ENCODE data around the gene WASF3.

WASF3 gene

DNA sequence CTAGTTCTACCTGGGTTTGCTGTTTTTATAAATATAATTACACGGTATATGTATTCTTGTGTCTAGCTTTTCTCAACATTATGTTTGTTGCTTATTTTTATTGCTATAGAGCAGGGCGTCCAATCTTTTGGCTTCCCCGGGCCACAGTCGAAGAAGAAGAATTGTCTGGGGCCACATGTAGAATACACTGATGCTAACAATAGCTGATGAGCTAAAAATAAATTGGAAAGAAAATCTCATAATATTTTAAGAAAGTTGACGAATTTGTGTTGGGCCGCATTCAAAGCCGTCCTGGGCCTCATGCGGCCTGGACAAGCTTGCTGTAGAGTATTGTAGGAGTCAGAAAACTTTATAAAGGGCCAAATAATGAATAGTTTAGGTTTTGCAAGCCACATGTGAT, 169.2 kb downstream of the WASF3 start:
- H3K4me3 ChIP-seq (ENCODE audit: insufficient read depth in 1 of 2, low read depth in 1 of 2, low read length in 2 of 2), result no peak overlapping the region
- H3K4me2 ChIP-seq (ENCODE audit: low read length, poor library complexity, severe bottlenecking), result no peak overlapping the region
- no peaks in the 10 kb centered on the region for H3K36me3 ChIP-seq (ENCODE audit: control insufficient read depth in 1 of 2, insufficient read depth in 2 of 2, low read depth in 1 of 2, low read length in 2 of 2)
- no peak overlapping the region for H2BK5ac ChIP-seq (ENCODE audit: low read depth, low read length, poor library complexity, severe bottlenecking)
- peaks cover 5 to 13% of the 10 kb centered on the region in 2 experiments for H3K27me3 ChIP-seq (ENCODE audit: control insufficient read depth in 1 of 2, insufficient read depth in 1 of 2, low read length in 2 of 2)
- no peak overlapping the region for H3K27ac ChIP-seq (ENCODE audit: low read length, poor library complexity, severe bottlenecking)
- H3K23ac ChIP-seq (ENCODE audit: low read length in 2 of 2), result no peak overlapping the region
- no peak overlapping the region for H3K18ac ChIP-seq (ENCODE audit: low read depth in 1 of 2, low read length in 2 of 2)
- H2AK5ac ChIP-seq (ENCODE audit: low read length, severe bottlenecking), result no peak overlapping the region
- no peak overlapping the region for H3K14ac ChIP-seq (ENCODE audit: low read length in 2 of 2)
- H4K91ac ChIP-seq (ENCODE audit: low read length), result no peak overlapping the region
- no peak overlapping the region for H3K9ac ChIP-seq (ENCODE audit: low read length)
- H3K79me1 ChIP-seq (replicated peaks; ENCODE audit: low read length, poor library complexity, severe bottlenecking), result no peaks in the 10 kb centered on the region
- WGBS, result 91% methylated on average over 3 of the region's 8 CpGs
- H3K9me3 ChIP-seq (ENCODE audit: control insufficient read depth, low read length), result no peaks in the 10 kb centered on the region
- H2AFZ ChIP-seq (ENCODE audit: low read depth, low read length), result no peak overlapping the region
- H3K4ac ChIP-seq (ENCODE audit: low read depth in 1 of 2, low read length in 2 of 2), result no peak overlapping the region
- no peak overlapping the region for H2BK120ac ChIP-seq (ENCODE audit: low read depth, low read length)
- no peak overlapping the region for H4K8ac ChIP-seq (ENCODE audit: low read length)
- H2BK15ac ChIP-seq (ENCODE audit: low read depth, poor library complexity, severe bottlenecking), result no peak overlapping the region
- no peak for DNase-seq
- no peaks in the 10 kb centered on the region for H3K4me1 ChIP-seq (ENCODE audit: control insufficient read depth, insufficient read depth, low read depth, low read length)
- no peak overlapping the region for H2BK12ac ChIP-seq (ENCODE audit: low read length in 2 of 2)

DNA sequence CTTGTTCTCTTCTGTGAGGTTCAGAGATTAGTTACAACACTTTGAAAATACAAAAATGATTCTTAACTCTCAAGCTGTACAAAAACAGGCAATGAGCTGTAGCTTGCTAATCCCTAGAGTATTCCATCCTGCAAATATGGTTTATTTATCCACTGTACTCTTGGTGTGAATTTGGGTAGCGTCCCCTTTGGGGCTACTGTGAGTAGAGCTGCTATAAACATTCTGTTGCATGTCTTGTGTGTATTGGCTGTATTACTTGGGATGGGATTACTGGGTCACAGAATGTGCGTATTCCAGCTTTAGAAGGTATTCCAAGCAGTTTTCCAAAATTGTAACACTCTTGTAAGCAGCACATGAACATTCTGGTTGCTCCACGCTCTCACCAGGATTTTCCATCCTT, 169.6 kb downstream of the WASF3 start:
- Histone ChIP-seq H3K27me3 (ENCODE audit: control insufficient read depth in 1 of 2, insufficient read depth in 1 of 2, low read length in 2 of 2) (peaks cover 5 to 9% of the 10 kb centered on the region in 2 experiments), H2AK5ac (ENCODE audit: low read length, severe bottlenecking) (no peak overlapping the region), H3K4me3 (ENCODE audit: insufficient read depth in 1 of 2, low read depth in 1 of 2, low read length in 2 of 2) (no peak overlapping the region), H3K4me2 (ENCODE audit: low read length, poor library complexity, severe bottlenecking) (no peak overlapping the region), H2BK5ac (ENCODE audit: low read depth, low read length, poor library complexity, severe bottlenecking) (no peak overlapping the region), H3K14ac (ENCODE audit: low read length in 2 of 2) (no peak overlapping the region), H3K4ac (ENCODE audit: low read depth in 1 of 2, low read length in 2 of 2) (no peak overlapping the region), H3K18ac (ENCODE audit: low read depth in 1 of 2, low read length in 2 of 2) (no peak overlapping the region), H4K91ac (ENCODE audit: low read length) (no peak overlapping the region), H2BK120ac (ENCODE audit: low read depth, low read length) (no peak overlapping the region), H3K79me1 (replicated peaks; ENCODE audit: low read length, poor library complexity, severe bottlenecking) (no peaks in the 10 kb centered on the region), H2BK15ac (ENCODE audit: low read depth, poor library complexity, severe bottlenecking) (no peak overlapping the region), H3K9me3 (ENCODE audit: control insufficient read depth, low read length) (no peaks in the 10 kb centered on the region), H2BK12ac (ENCODE audit: low read length in 2 of 2) (no peak overlapping the region), H3K23ac (ENCODE audit: low read length in 2 of 2) (no peak overlapping the region), H4K8ac (ENCODE audit: low read length) (no peak overlapping the region), H3K9ac (ENCODE audit: low read length) (no peak overlapping the region), H3K36me3 (ENCODE audit: control insufficient read depth in 1 of 2, insufficient read depth in 2 of 2, low read depth in 1 of 2, low read length in 2 of 2) (no peaks in the 10 kb centered on the region), H3K27ac (ENCODE audit: low read length, poor library complexity, severe bottlenecking) (no peak overlapping the region), H2AFZ (ENCODE audit: low read depth, low read length) (no peak overlapping the region), H3K4me1 (ENCODE audit: control insufficient read depth, insufficient read depth, low read depth, low read length) (no peaks in the 10 kb centered on the region)
- no peak for DNase-seq
- WGBS, result 76% methylated on average over 3 of the region's 3 CpGs

GRCh38 chr13:26727633-26728032, 170.2 kb downstream of the WASF3 start:
- Histone ChIP-seq H4K8ac (ENCODE audit: low read length) (no peak overlapping the region), H3K36me3 (ENCODE audit: control insufficient read depth in 1 of 2, insufficient read depth in 2 of 2, low read depth in 1 of 2, low read length in 2 of 2) (no peaks in the 10 kb centered on the region), H3K27me3 (ENCODE audit: control insufficient read depth in 1 of 2, insufficient read depth in 1 of 2, low read length in 2 of 2) (peaks cover 5% of the 10 kb centered on the region in 2 experiments), H4K91ac (ENCODE audit: low read length) (no peak overlapping the region), H3K18ac (ENCODE audit: low read depth in 1 of 2, low read length in 2 of 2) (no peak overlapping the region), H3K4me3 (ENCODE audit: insufficient read depth in 1 of 2, low read depth in 1 of 2, low read length in 2 of 2) (no peak overlapping the region), H2AK5ac (ENCODE audit: low read length, severe bottlenecking) (no peak overlapping the region), H2AFZ (ENCODE audit: low read depth, low read length) (no peak overlapping the region), H2BK5ac (ENCODE audit: low read depth, low read length, poor library complexity, severe bottlenecking) (no peak overlapping the region), H3K23ac (ENCODE audit: low read length in 2 of 2) (no peak overlapping the region), H2BK120ac (ENCODE audit: low read depth, low read length) (no peak overlapping the region), H3K14ac (ENCODE audit: low read length in 2 of 2) (no peak overlapping the region), H2BK12ac (ENCODE audit: low read length in 2 of 2) (no peak overlapping the region), H3K79me1 (replicated peaks; ENCODE audit: low read length, poor library complexity, severe bottlenecking) (no peaks in the 10 kb centered on the region), H2BK15ac (ENCODE audit: low read depth, poor library complexity, severe bottlenecking) (no peak overlapping the region), H3K4me1 (ENCODE audit: control insufficient read depth, insufficient read depth, low read depth, low read length) (no peaks in the 10 kb centered on the region), H3K9ac (ENCODE audit: low read length) (no peak overlapping the region), H3K27ac (ENCODE audit: low read length, poor library complexity, severe bottlenecking) (no peak overlapping the region), H3K9me3 (ENCODE audit: control insufficient read depth, low read length) (no peaks in the 10 kb centered on the region), H3K4ac (ENCODE audit: low read depth in 1 of 2, low read length in 2 of 2) (no peak overlapping the region), H3K4me2 (ENCODE audit: low read length, poor library complexity, severe bottlenecking) (no peak overlapping the region)
- DNase-seq, result no peak

- no peak overlapping the region for H2BK15ac ChIP-seq (ENCODE audit: low read depth, poor library complexity, severe bottlenecking)
- H4K8ac ChIP-seq (ENCODE audit: low read length), result no peak overlapping the region
- H3K9me3 ChIP-seq (ENCODE audit: control insufficient read depth, low read length), result peaks cover 5% of the 10 kb centered on the region
- no peaks in the 10 kb centered on the region for H3K4me1 ChIP-seq (ENCODE audit: control insufficient read depth, insufficient read depth, low read depth, low read length)
- no peak overlapping the region for H2BK5ac ChIP-seq (ENCODE audit: low read depth, low read length, poor library complexity, severe bottlenecking)
- WGBS, result 79% methylated on average over 9 of the region's 9 CpGs
- H2BK120ac ChIP-seq (ENCODE audit: low read depth, low read length), result no peak overlapping the region
- no peak overlapping the region for H3K4me2 ChIP-seq (ENCODE audit: low read length, poor library complexity, severe bottlenecking)
- no peaks in the 10 kb centered on the region for H3K79me1 ChIP-seq (replicated peaks; ENCODE audit: low read length, poor library complexity, severe bottlenecking)
- no peaks in the 10 kb centered on the region for H3K27me3 ChIP-seq (ENCODE audit: control insufficient read depth in 1 of 2, insufficient read depth in 1 of 2, low read length in 2 of 2)
- DNase-seq, result no peak
- H3K36me3 ChIP-seq (ENCODE audit: control insufficient read depth in 1 of 2, insufficient read depth in 2 of 2, low read depth in 1 of 2, low read length in 2 of 2), result no peaks in the 10 kb centered on the region
- no peak overlapping the region for H3K23ac ChIP-seq (ENCODE audit: low read length in 2 of 2)
- no peak overlapping the region for H3K4me3 ChIP-seq (ENCODE audit: insufficient read depth in 1 of 2, low read depth in 1 of 2, low read length in 2 of 2)
- H3K27ac ChIP-seq (ENCODE audit: low read length, poor library complexity, severe bottlenecking), result no peak overlapping the region
- no peak overlapping the region for H2BK12ac ChIP-seq (ENCODE audit: low read length in 2 of 2)
- no peak overlapping the region for H2AFZ ChIP-seq (ENCODE audit: low read depth, low read length)
- no peak overlapping the region for H2AK5ac ChIP-seq (ENCODE audit: low read length, severe bottlenecking)
- no peak overlapping the region for H3K4ac ChIP-seq (ENCODE audit: low read depth in 1 of 2, low read length in 2 of 2)
- no peak overlapping the region for H4K91ac ChIP-seq (ENCODE audit: low read length)
- no peak overlapping the region for H3K18ac ChIP-seq (ENCODE audit: low read depth in 1 of 2, low read length in 2 of 2)
- no peak overlapping the region for H3K9ac ChIP-seq (ENCODE audit: low read length)
- no peak overlapping the region for H3K14ac ChIP-seq (ENCODE audit: low read length in 2 of 2)
Measured at GRCh38 chr13:26735677-26736076, 178.2 kb downstream of the WASF3 start.
